ENCODE measurements around the gene ANKLE1.

GRCh38 chr19:17318966-17319365, 37.3 kb downstream of the ANKLE1 start:
- TF ChIP-seq POLR2A (IDR thresholded peaks at IDR 0.05; ENCODE audit: low read length) = no peak
- no peak for TF ChIP-seq GATA1 (IDR thresholded peaks at IDR 0.05; ENCODE audit: low read depth, low read length)
